Ishikawa (cell line): ENCODE results near the gene SFRP2.

Experiments used
- CEBPB ChIP-seq: IDR thresholded peaks from 2 replicates; pipeline ENCODE4 v1.6.1; 2012
- CREB1 ChIP-seq: IDR thresholded peaks from 2 replicates; pipeline ENCODE4 v1.6.1; 2012; ENCODE audit warnings: low read depth
- EGR1 ChIP-seq: IDR thresholded peaks from 2 replicates; pipeline ENCODE4 v1.6.1; 2012
- EP300 ChIP-seq: IDR thresholded peaks from 2 replicates; pipeline ENCODE4 v1.6.1; 2012; ENCODE audit warnings: borderline replicate concordance
- FOXM1 ChIP-seq: IDR thresholded peaks from 2 replicates; pipeline ENCODE4 v1.6.1; 2012; ENCODE audit warnings: low read depth, borderline replicate concordance
- MAX ChIP-seq: IDR thresholded peaks from 2 replicates; pipeline ENCODE4 v1.6.1; 2012
- NFIC ChIP-seq: IDR thresholded peaks from 2 replicates; pipeline ENCODE4 v1.6.1; 2012
- RAD21 ChIP-seq: IDR thresholded peaks from 2 replicates; pipeline ENCODE4 v1.6.1; 2012; ENCODE audit warnings: low read depth
- REST ChIP-seq: IDR thresholded peaks from 2 replicates; pipeline ENCODE4 v1.6.1; 2012; ENCODE audit warnings: low read depth, mild to moderate bottlenecking
- TAF1 ChIP-seq: IDR thresholded peaks from 2 replicates; pipeline ENCODE4 v1.6.1; 2012; ENCODE audit warnings: low read depth, mild to moderate bottlenecking
- TCF12 ChIP-seq: IDR thresholded peaks from 2 replicates; pipeline ENCODE4 v1.6.1; 2012; ENCODE audit warnings: low read depth
- TEAD4 ChIP-seq: IDR thresholded peaks from 2 replicates; pipeline ENCODE4 v1.6.1; 2012
- USF1 ChIP-seq: IDR thresholded peaks from 2 replicates; pipeline ENCODE4 v1.6.1; 2012
- YY1 ChIP-seq: IDR thresholded peaks from 2 replicates; pipeline ENCODE4 v1.6.1; 2012; ENCODE audit warnings: low read depth
- ZBTB7A ChIP-seq: IDR thresholded peaks from 2 replicates; pipeline ENCODE4 v1.6.1; 2012; ENCODE audit warnings: low read depth

Gene SFRP2

GRCh38 chr4:153788413-153789276, at the start of gene SFRP2:
TSS of gene SFRP2 (minus strand) at chr4:153789083. CDS start at chr4:153788835, 248 bp downstream.
- TF ChIP-seq ZBTB7A (0 out of 2 replicates have a peak, but pooled peaks have one; percentile 46), EP300 (no peak)

GRCh38 chr4:153838564-153838963, 49.7 kb upstream of the SFRP2 start:
- TF ChIP-seq CREB1 = no peak
- TF ChIP-seq TAF1 = no peak
- TF ChIP-seq CEBPB = no peak
- no peak for TF ChIP-seq EP300
- TF ChIP-seq TCF12 = no peak
- TF ChIP-seq ZBTB7A = no peak
- TF ChIP-seq REST = no peak
- TF ChIP-seq USF1 = no peak
- no peak for TF ChIP-seq MAX
- TF ChIP-seq FOXM1 = no peak
- no peak for TF ChIP-seq EGR1
- TF ChIP-seq RAD21 = no peak
- TF ChIP-seq NFIC = no peak
- no peak for TF ChIP-seq YY1
- TF ChIP-seq TEAD4 = no peak

- TF ChIP-seq REST = no peak
- TF ChIP-seq EGR1 = no peak
- no peak for TF ChIP-seq YY1
- no peak for TF ChIP-seq USF1
- no peak for TF ChIP-seq TCF12
- no peak for TF ChIP-seq CREB1
- TF ChIP-seq FOXM1 = no peak
- TF ChIP-seq TEAD4 = no peak
- TF ChIP-seq CEBPB = no peak
- TF ChIP-seq MAX = no peak
- no peak for TF ChIP-seq NFIC
- no peak for TF ChIP-seq EP300
- no peak for TF ChIP-seq RAD21
- no peak for TF ChIP-seq ZBTB7A
- TF ChIP-seq TAF1 = no peak
Observed at GRCh38 chr4:153834901-153835300, 46.0 kb upstream of the SFRP2 start.

GRCh38 chr4:153832720-153833287, 43.9 kb upstream of the SFRP2 start:
- TF ChIP-seq NFIC (no peak), TAF1 (no peak), CREB1 (no peak), MAX (no peak), REST (no peak), FOXM1 (no peak), USF1 (no peak), TCF12 (no peak), EP300 (no peak), YY1 (no peak), ZBTB7A (no peak), TEAD4 (no peak), EGR1 (no peak), RAD21 (no peak), CEBPB (no peak)
